PFSK-1 (cell line): ENCODE results near the gene BAIAP3.

ENCODE experiments used
- FOXP2 ChIP-seq: optimal IDR thresholded peaks from 2 replicates; pipeline ENCODE3; 2011; ENCODE audit warnings: borderline replicate concordance, control low read depth, inconsistent platforms; ENCODE audit not compliant: insufficient read depth; ENCODE audit errors: extremely low read length, extremely low read depth
- POLR2AphosphoS5 ChIP-seq: IDR thresholded peaks from 2 replicates; pipeline ENCODE4 v1.6.1; 2012; ENCODE audit warnings: low read depth, mild to moderate bottlenecking, control low read depth, low read length, moderate library complexity
- REST ChIP-seq, 2 experiments: IDR thresholded peaks; 2 replicates each; pipeline versions ENCODE4 v1.6.1 to v1.8.0; 2011 to 2012; ENCODE audit warnings: low read depth in 2 of 2, low read length in 2 of 2, control low read depth in 1 of 2, inconsistent platforms in 1 of 2, mild to moderate bottlenecking in 1 of 2, moderate library complexity in 1 of 2; ENCODE audit not compliant: insufficient read depth in 1 of 2
- SIN3A ChIP-seq: IDR thresholded peaks from 2 replicates; pipeline ENCODE4 v1.6.1; 2012; ENCODE audit warnings: mild to moderate bottlenecking, low read length, moderate library complexity, borderline replicate concordance; ENCODE audit not compliant: insufficient read depth
- TAF1 ChIP-seq: IDR thresholded peaks from 2 replicates; pipeline ENCODE4 v1.6.1; 2012; ENCODE audit warnings: low read length, control low read depth, borderline replicate concordance; ENCODE audit not compliant: insufficient read depth

BAIAP3 gene

GRCh38 chr16:1325673-1326371, 7.6 kb upstream of the BAIAP3 start:
- TF ChIP-seq SIN3A, result no peak

GRCh38 chr16:1326391-1326790, 7.1 kb upstream of the BAIAP3 start:
- TF ChIP-seq TAF1, result no peak
- TF ChIP-seq FOXP2, result no peak
- TF ChIP-seq POLR2AphosphoS5, result no peak
- no peak for TF ChIP-seq SIN3A
- no peak for TF ChIP-seq REST (IDR thresholded peaks at IDR 0.05; ENCODE audit: insufficient read depth in 1 of 2, low read depth in 2 of 2, low read length in 2 of 2)

- no peak for TF ChIP-seq REST (IDR thresholded peaks at IDR 0.05; ENCODE audit: insufficient read depth in 1 of 2, low read depth in 2 of 2, low read length in 2 of 2)
- no peak for TF ChIP-seq POLR2AphosphoS5
- TF ChIP-seq SIN3A, result no peak
- no peak for TF ChIP-seq FOXP2
- TF ChIP-seq TAF1, result no peak
Measured at GRCh38 chr16:1326946-1327618, 6.4 kb upstream of the BAIAP3 start.

GRCh38 chr16:1327619-1327947, 5.9 kb upstream of the BAIAP3 start:
- TF ChIP-seq POLR2AphosphoS5 (no peak), REST (IDR thresholded peaks at IDR 0.05; ENCODE audit: insufficient read depth in 1 of 2, low read depth in 2 of 2, low read length in 2 of 2) (no peak), FOXP2 (no peak), TAF1 (no peak), SIN3A (no peak)

- no peak for TF ChIP-seq REST (IDR thresholded peaks at IDR 0.05; ENCODE audit: insufficient read depth in 1 of 2, low read depth in 2 of 2, low read length in 2 of 2)
- no peak for TF ChIP-seq FOXP2
- TF ChIP-seq POLR2AphosphoS5, result no peak
Measured at GRCh38 chr16:1330260-1330914, 3.1 kb upstream of the BAIAP3 start.
